ENCODE results near the gene KCNJ12. TPM values are rescaled to one million over a fixed set of nuclear protein-coding genes. Genes with fewer than 3 reads are reported as not detected.
"Not testable (repeated sequence)": the region's sequence is repeated elsewhere in the genome, so short reads cannot be mapped to it uniquely, and the experiment has no call there.

The KCNJ12 gene
- total and polyA plus RNA-seq, 4 donors, result 0.67 to 6.6 (median 2.5) TPM

DNA sequence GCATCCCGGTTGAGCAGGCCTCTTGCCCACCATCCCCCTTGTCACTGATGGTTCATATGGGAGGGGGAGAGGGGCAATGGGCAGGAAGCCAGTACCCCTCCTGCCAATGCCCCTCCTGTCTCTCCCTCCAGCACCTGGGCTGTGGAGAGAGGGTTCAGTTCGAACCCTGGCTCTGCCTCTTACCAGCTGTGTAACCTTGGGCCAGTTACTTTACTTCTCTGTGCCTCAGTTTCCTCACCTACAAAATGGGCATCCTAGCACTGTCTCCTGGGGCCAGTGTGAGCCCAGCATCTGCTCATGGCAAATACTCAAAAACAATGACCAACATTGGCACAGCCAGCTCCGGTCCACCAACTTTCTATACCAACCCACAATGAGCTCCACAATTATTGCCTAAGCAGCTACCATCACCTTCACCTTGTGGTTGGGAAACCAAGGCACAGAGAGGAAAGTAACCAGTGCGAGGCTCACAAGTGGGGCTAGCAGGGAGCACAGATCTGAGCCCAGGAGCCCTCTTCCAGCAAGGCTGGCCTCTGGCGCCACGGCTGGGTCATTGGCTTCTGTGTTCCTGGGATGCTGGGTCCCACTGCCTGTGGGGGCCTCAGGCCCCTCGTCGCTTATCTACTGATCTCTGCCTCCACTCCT, 38.1 kb upstream of the KCNJ12 start:
- not testable (repeated sequence) for DNase-seq; ATAC-seq (ENCODE audit: insufficient read depth, low FRiP score)

DNA sequence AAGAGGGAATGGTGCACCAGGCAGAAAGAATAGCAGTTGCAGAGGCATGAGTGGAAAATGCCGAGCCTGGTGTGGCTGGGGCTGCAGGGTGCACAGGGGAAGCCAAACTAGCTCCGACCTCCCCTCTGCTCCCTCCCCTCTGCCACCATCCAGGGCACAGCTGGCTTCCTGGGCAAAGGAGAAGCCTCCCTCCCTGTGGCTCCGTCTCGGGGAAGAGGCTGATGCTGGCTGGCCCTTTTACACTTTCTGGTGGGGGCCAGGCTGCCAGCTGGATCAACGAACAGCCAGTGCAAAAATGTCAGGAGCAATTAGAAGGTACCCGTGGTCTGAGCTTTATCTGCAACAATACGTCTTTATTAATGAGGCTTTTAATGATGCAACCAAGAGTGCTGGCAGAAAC, 37.1 kb upstream of the KCNJ12 start:
- DNase-seq, result no peak
- TF ChIP-seq, protein P1, sequence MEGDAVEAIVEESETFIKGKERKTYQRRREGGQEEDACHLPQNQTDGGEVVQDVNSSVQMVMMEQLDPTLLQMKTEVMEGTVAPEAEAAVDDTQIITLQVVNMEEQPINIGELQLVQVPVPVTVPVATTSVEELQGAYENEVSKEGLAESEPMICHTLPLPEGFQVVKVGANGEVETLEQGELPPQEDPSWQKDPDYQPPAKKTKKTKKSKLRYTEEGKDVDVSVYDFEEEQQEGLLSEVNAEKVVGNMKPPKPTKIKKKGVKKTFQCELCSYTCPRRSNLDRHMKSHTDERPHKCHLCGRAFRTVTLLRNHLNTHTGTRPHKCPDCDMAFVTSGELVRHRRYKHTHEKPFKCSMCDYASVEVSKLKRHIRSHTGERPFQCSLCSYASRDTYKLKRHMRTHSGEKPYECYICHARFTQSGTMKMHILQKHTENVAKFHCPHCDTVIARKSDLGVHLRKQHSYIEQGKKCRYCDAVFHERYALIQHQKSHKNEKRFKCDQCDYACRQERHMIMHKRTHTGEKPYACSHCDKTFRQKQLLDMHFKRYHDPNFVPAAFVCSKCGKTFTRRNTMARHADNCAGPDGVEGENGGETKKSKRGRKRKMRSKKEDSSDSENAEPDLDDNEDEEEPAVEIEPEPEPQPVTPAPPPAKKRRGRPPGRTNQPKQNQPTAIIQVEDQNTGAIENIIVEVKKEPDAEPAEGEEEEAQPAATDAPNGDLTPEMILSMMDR (IDR thresholded peaks at IDR 0.05; ENCODE audit: control extremely low read depth, extremely low read depth), result no peak

More for the DNA sequence above, 38.1 kb upstream of the KCNJ12 start:
- H3K9ac ChIP-seq (ENCODE audit: insufficient read depth in 1 of 2, low read length in 2 of 2); H3K4me3 ChIP-seq; H3K4me1 ChIP-seq (ENCODE audit: control insufficient read depth in 5 of 5, insufficient read depth in 5 of 5, low read length in 5 of 5); H3K36me3 ChIP-seq (ENCODE audit: control insufficient read depth in 4 of 4, insufficient read depth in 4 of 4, low read length in 4 of 4); H3K27ac ChIP-seq (ENCODE audit: low read depth in 1 of 2, low read length in 1 of 2); H3K9me3 ChIP-seq (ENCODE audit: control insufficient read depth in 4 of 4, insufficient read depth in 3 of 4, low read length in 3 of 4); H3K27me3 ChIP-seq (ENCODE audit: control insufficient read depth in 3 of 3, insufficient read depth in 3 of 3, low read length in 2 of 3): not testable (repeated sequence)
- WGBS, 2 donors, result 69 to 71% methylated on average over 8 of the region's 8 CpGs

DNA sequence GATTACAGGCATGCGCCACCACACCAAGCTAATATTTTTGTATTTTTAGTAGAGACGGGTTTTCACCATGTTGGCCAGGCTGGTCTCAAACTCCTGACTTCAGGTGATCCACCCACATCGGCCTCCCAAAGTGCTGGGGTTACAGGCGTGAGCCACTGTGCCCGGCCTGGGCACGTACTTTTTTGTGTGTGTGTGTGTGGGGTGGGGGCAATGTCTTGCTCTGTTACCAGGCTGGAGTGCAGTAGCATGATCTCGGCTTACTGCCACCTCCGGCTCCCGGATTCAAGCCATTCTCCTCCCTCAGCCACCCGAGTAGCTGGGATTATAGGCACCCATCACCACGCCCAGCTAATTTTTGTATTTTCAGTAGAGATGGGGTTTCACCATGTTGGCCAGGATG, 36.6 kb upstream of the KCNJ12 start:
- not testable (repeated sequence) for H3K4me3 ChIP-seq; ATAC-seq (ENCODE audit: insufficient read depth, low FRiP score); H3K9me3 ChIP-seq (ENCODE audit: control insufficient read depth in 4 of 4, insufficient read depth in 3 of 4, low read length in 3 of 4); H3K27ac ChIP-seq (ENCODE audit: low read depth in 1 of 2, low read length in 1 of 2); H3K36me3 ChIP-seq (ENCODE audit: control insufficient read depth in 4 of 4, insufficient read depth in 4 of 4, low read length in 4 of 4); DNase-seq; H3K27me3 ChIP-seq (ENCODE audit: control insufficient read depth in 3 of 3, insufficient read depth in 3 of 3, low read length in 2 of 3); H3K9ac ChIP-seq (ENCODE audit: insufficient read depth in 1 of 2, low read length in 2 of 2); H3K4me1 ChIP-seq (ENCODE audit: control insufficient read depth in 5 of 5, insufficient read depth in 5 of 5, low read length in 5 of 5)
- 88 to 92% methylated on average over 11 of the region's 11 CpGs for WGBS, 2 donors

More for the DNA sequence above, 37.1 kb upstream of the KCNJ12 start:
- no peaks in the 10 kb centered on the region for H3K27me3 ChIP-seq (ENCODE audit: control insufficient read depth in 3 of 3, insufficient read depth in 3 of 3, low read length in 2 of 3)
- no peaks in the 10 kb centered on the region for H3K4me1 ChIP-seq (ENCODE audit: control insufficient read depth in 5 of 5, insufficient read depth in 5 of 5, low read length in 5 of 5)
- no peaks in the 10 kb centered on the region for H3K9me3 ChIP-seq (ENCODE audit: control insufficient read depth in 4 of 4, insufficient read depth in 3 of 4, low read length in 3 of 4)
- no peak overlapping the region for H3K27ac ChIP-seq (ENCODE audit: low read depth in 1 of 2, low read length in 1 of 2)
- H3K9ac ChIP-seq (ENCODE audit: insufficient read depth in 1 of 2, low read length in 2 of 2), result no peak overlapping the region
- ATAC-seq (ENCODE audit: insufficient read depth, low FRiP score), result no peak
- H3K36me3 ChIP-seq (ENCODE audit: control insufficient read depth in 4 of 4, insufficient read depth in 4 of 4, low read length in 4 of 4), result no peaks in the 10 kb centered on the region
- H3K4me3 ChIP-seq, result no peak overlapping the region
- whole genome bisulfite sequencing, 2 donors, result 41 to 42% methylated on average over 7 of the region's 7 CpGs

DNA sequence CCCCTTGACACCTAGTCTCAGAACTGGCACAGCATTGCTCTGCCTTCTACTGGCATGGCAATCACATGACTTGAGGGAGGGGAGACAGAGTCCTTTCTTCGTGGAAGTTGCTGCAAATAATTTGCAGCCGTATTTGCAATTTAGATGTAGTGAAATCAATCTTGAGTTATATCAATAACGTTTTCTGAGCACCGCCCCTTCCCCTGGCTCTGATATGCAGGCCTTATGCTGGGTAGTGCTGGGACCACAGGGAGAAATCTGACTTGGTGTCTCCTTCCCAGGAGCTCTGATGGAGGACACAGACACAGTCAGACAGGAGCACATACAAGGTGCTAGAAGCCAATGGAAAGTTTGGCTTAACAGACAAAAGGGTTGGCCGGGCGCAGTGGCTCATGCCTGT, 35.8 kb upstream of the KCNJ12 start:
- not testable (repeated sequence) for H3K9ac ChIP-seq (ENCODE audit: insufficient read depth in 1 of 2, low read length in 2 of 2); H3K9me3 ChIP-seq (ENCODE audit: control insufficient read depth in 4 of 4, insufficient read depth in 3 of 4, low read length in 3 of 4); H3K36me3 ChIP-seq (ENCODE audit: control insufficient read depth in 4 of 4, insufficient read depth in 4 of 4, low read length in 4 of 4); H3K27me3 ChIP-seq (ENCODE audit: control insufficient read depth in 3 of 3, insufficient read depth in 3 of 3, low read length in 2 of 3); ATAC-seq (ENCODE audit: insufficient read depth, low FRiP score); H3K4me1 ChIP-seq (ENCODE audit: control insufficient read depth in 5 of 5, insufficient read depth in 5 of 5, low read length in 5 of 5); DNase-seq; H3K4me3 ChIP-seq; H3K27ac ChIP-seq (ENCODE audit: low read depth in 1 of 2, low read length in 1 of 2)
- WGBS, 2 donors, result 87 to 93% methylated on average over 6 of the region's 6 CpGs

DNA sequence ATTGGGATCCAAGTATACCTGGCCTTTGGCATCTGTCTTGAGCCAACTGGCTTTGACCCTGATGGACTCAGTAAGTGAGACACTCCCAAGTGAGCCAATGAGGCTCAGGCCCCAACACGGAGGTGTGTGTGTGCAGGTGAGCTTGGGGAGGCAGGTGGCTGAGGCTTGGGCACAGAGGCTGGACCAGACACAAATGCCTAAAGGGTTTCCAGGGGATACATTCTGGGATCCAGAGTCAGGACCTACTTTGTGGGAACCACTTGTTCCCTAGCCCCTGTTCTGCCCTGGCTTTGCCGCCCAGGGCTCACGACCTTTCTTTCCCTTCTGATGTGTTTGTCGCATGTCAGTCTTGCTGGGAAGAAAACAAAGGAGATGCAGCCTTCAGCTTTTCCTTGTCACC, 34.9 kb upstream of the KCNJ12 start:
- not testable (repeated sequence) for H3K27ac ChIP-seq (ENCODE audit: low read depth in 1 of 2, low read length in 1 of 2); H3K27me3 ChIP-seq (ENCODE audit: control insufficient read depth in 3 of 3, insufficient read depth in 3 of 3, low read length in 2 of 3); H3K9ac ChIP-seq (ENCODE audit: insufficient read depth in 1 of 2, low read length in 2 of 2); H3K4me3 ChIP-seq; H3K36me3 ChIP-seq (ENCODE audit: control insufficient read depth in 4 of 4, insufficient read depth in 4 of 4, low read length in 4 of 4); H3K9me3 ChIP-seq (ENCODE audit: control insufficient read depth in 4 of 4, insufficient read depth in 3 of 4, low read length in 3 of 4); H3K4me1 ChIP-seq (ENCODE audit: control insufficient read depth in 5 of 5, insufficient read depth in 5 of 5, low read length in 5 of 5); ATAC-seq (ENCODE audit: insufficient read depth, low FRiP score); DNase-seq
- 80 to 87% methylated on average over 3 to 4 of the region's 4 CpGs for WGBS, 2 donors

DNA sequence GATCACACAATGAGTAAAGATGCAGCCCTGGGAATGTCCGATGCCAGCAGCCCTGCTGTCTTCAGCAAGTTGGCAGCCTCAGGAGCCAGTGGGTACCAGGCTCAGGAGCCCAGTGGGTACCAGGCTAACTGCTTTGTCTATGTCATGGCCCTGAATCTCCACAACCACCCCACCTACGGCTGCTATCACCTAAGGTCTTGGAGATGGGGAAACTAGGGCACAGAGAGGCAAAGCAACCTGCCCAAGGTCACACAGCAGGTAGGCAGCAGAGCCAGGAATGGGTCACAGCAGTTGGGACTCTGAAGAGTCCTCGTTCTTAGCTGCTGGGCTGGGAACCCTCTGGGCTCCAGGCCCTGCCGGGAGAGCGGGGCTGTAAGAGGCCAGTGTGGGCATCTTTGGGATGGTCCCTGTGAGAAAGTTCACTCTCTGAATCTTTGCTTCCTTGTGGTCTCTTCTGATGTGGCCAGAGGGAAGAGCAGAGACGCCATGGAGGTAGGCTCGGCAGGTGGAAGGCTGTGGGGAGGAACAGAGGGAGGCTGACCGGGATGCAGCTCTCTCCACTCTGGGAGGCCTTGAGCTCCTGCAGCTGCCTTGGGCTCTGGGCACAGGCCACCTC, 34.1 kb upstream of the KCNJ12 start:
- not testable (repeated sequence) for ATAC-seq (ENCODE audit: insufficient read depth, low FRiP score)
- WGBS, 2 donors, result 66 to 81% methylated on average over 8 of the region's 8 CpGs

DNA sequence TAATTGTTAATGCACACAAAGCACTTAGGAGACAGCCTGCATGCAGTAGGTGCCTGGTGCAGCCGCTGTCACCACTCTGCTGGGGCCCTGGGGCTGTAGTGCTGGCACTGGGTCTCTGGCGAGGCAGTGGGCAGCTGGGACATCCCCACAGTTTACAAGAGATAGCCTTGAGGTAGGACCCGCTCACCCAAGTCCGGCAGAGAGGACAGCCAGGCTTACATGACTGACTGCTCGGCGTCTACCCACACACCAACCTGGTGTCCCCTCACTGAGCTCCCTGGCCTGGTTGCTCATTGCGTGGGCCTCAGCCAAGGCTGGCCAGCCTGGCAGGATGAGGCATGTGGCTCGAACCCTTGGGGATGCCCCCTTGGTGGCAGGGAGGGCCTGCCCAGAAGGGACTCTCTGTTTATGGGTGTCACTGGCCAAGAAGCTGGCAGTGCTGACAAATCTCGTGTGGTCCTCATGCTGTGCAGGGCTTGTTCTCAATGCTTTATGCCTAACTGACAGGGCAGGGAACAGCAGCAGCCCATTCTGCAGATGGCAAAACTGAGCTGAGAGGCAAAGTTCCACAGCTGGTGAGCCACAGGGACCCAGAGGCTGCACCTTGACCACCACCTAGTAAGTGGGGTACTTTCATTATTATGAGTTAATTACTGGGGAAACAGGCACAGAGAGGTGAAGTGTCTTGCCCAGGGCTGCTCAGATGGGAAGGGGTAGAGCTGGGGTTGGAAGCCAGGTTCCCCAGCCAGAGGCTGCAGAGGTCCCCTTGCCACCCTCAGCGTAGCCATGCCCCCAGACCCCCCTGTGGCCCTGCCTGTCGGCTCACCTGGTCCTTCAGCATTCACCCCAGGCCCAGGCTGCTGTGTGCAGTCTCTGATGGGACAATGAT, 32.9 kb upstream of the KCNJ12 start:
- not testable (repeated sequence) for H3K9ac ChIP-seq (ENCODE audit: insufficient read depth in 1 of 2, low read length in 2 of 2); DNase-seq; ATAC-seq (ENCODE audit: insufficient read depth, low FRiP score); H3K27ac ChIP-seq (ENCODE audit: low read depth in 1 of 2, low read length in 1 of 2); H3K9me3 ChIP-seq (ENCODE audit: control insufficient read depth in 4 of 4, insufficient read depth in 3 of 4, low read length in 3 of 4); H3K36me3 ChIP-seq (ENCODE audit: control insufficient read depth in 4 of 4, insufficient read depth in 4 of 4, low read length in 4 of 4); H3K4me1 ChIP-seq (ENCODE audit: control insufficient read depth in 5 of 5, insufficient read depth in 5 of 5, low read length in 5 of 5); H3K4me3 ChIP-seq; H3K27me3 ChIP-seq (ENCODE audit: control insufficient read depth in 3 of 3, insufficient read depth in 3 of 3, low read length in 2 of 3)
- WGBS, 2 donors, result 65 to 75% methylated on average over 10 of the region's 11 CpGs

More for the DNA sequence above, 34.1 kb upstream of the KCNJ12 start:
- not testable (repeated sequence) for DNase-seq; H3K4me1 ChIP-seq (ENCODE audit: control insufficient read depth in 5 of 5, insufficient read depth in 5 of 5, low read length in 5 of 5); H3K36me3 ChIP-seq (ENCODE audit: control insufficient read depth in 4 of 4, insufficient read depth in 4 of 4, low read length in 4 of 4); H3K4me3 ChIP-seq; H3K9ac ChIP-seq (ENCODE audit: insufficient read depth in 1 of 2, low read length in 2 of 2); H3K27me3 ChIP-seq (ENCODE audit: control insufficient read depth in 3 of 3, insufficient read depth in 3 of 3, low read length in 2 of 3); H3K9me3 ChIP-seq (ENCODE audit: control insufficient read depth in 4 of 4, insufficient read depth in 3 of 4, low read length in 3 of 4); H3K27ac ChIP-seq (ENCODE audit: low read depth in 1 of 2, low read length in 1 of 2)
